ENCODE data around the gene RAMP1.
"Not testable (repeated sequence)": the region's sequence is repeated elsewhere in the genome, so short reads cannot be mapped to it uniquely, and the experiment has no call there.

Gene RAMP1

GRCh38 chr2:237859533-237860272 lies at the start of gene RAMP1:
TSS of gene RAMP1 (plus strand) at chr2:237859623. CDS start at chr2:237859676, 53 bp downstream.
- DNase-seq (ENCODE audit: extremely low read depth in 1 of 2, low read depth in 1 of 2), result no peak

- DNase-seq (ENCODE audit: extremely low read depth in 1 of 2, low read depth in 1 of 2), result no peak
These were observed 43.8 kb upstream of the RAMP1 start for GRCh38 chr2:237815637-237816036.

- DNase-seq (ENCODE audit: extremely low read depth in 1 of 2, low read depth in 1 of 2), result no peak
These were observed 42.9 kb upstream of the RAMP1 start for GRCh38 chr2:237816531-237816930.

GRCh38 chr2:237818066-237818473 lies 41.4 kb upstream of the RAMP1 start:
- no peak for DNase-seq (ENCODE audit: extremely low read depth in 1 of 2, low read depth in 1 of 2)

- no peak for DNase-seq (ENCODE audit: extremely low read depth in 1 of 2, low read depth in 1 of 2)
These were observed 40.2 kb upstream of the RAMP1 start for GRCh38 chr2:237819231-237819630.

- DNase-seq (ENCODE audit: extremely low read depth in 1 of 2, low read depth in 1 of 2), result no peak
These were observed 39.0 kb upstream of the RAMP1 start for GRCh38 chr2:237820421-237820820.

GRCh38 chr2:237823544-237823943 lies 35.9 kb upstream of the RAMP1 start:
- no peak for DNase-seq (ENCODE audit: extremely low read depth in 1 of 2, low read depth in 1 of 2)

GRCh38 chr2:237824085-237824484 lies 35.3 kb upstream of the RAMP1 start:
- no peak for DNase-seq (ENCODE audit: extremely low read depth in 1 of 2, low read depth in 1 of 2)

- no peak for DNase-seq (ENCODE audit: extremely low read depth in 1 of 2, low read depth in 1 of 2)
These were observed 31.9 kb upstream of the RAMP1 start for GRCh38 chr2:237827421-237827987.

- DNase-seq (ENCODE audit: extremely low read depth in 1 of 2, low read depth in 1 of 2), result no peak
These were observed 28.9 kb upstream of the RAMP1 start for GRCh38 chr2:237830522-237830921.

GRCh38 chr2:237833546-237833945 lies 25.9 kb upstream of the RAMP1 start:
- DNase-seq (ENCODE audit: extremely low read depth in 1 of 2, low read depth in 1 of 2), result no peak

- no peak for DNase-seq (ENCODE audit: extremely low read depth in 1 of 2, low read depth in 1 of 2)
These were observed 24.1 kb upstream of the RAMP1 start for GRCh38 chr2:237835372-237835771.

- no peak for DNase-seq (ENCODE audit: extremely low read depth in 1 of 2, low read depth in 1 of 2)
These were observed 18.4 kb upstream of the RAMP1 start for GRCh38 chr2:237841051-237841450.

- not testable (repeated sequence) for DNase-seq (ENCODE audit: extremely low read depth in 1 of 2, low read depth in 1 of 2)
These were observed 10.5 kb upstream of the RAMP1 start for GRCh38 chr2:237848940-237849339.

- no peak for DNase-seq (ENCODE audit: extremely low read depth in 1 of 2, low read depth in 1 of 2)
These were observed 5.1 kb upstream of the RAMP1 start for GRCh38 chr2:237854295-237854694.

GRCh38 chr2:237857791-237858190 lies 1.6 kb upstream of the RAMP1 start:
- DNase-seq (ENCODE audit: extremely low read depth in 1 of 2, low read depth in 1 of 2), result no peak

GRCh38 chr2:237858294-237859081 lies 935 bp upstream of the RAMP1 start:
- peak in 1 of 2 donors; percentile 18 for DNase-seq (ENCODE audit: extremely low read depth in 1 of 2, low read depth in 1 of 2)

GRCh38 chr2:237859082-237859433 lies 365 bp upstream of the RAMP1 start:
- no peak for DNase-seq (ENCODE audit: extremely low read depth in 1 of 2, low read depth in 1 of 2)

- DNase-seq (ENCODE audit: extremely low read depth in 1 of 2, low read depth in 1 of 2), result no peak
These were observed 981 bp downstream of the RAMP1 start for GRCh38 chr2:237860273-237860935.

- no peak for DNase-seq (ENCODE audit: extremely low read depth in 1 of 2, low read depth in 1 of 2)
These were observed 2.6 kb downstream of the RAMP1 start for GRCh38 chr2:237861875-237862527.

- no peak for DNase-seq (ENCODE audit: extremely low read depth in 1 of 2, low read depth in 1 of 2)
These were observed 3.1 kb downstream of the RAMP1 start for GRCh38 chr2:237862528-237862895.

Data from stimulated activated CD8-positive, alpha-beta memory T cell treated with anti-CD3 and anti-CD28 coated beads, Interleukin-7, amount 100 ng/mL, for 48 hours (primary cell).